Epithelial cell of esophagus (primary cell): ENCODE measurements around the gene ANAPC5.
"Not testable (repeated sequence)": the region's sequence is repeated elsewhere in the genome, so short reads cannot be mapped to it uniquely, and the experiment has no call there.

ENCODE experiments used
- DNase-seq: peaks from one replicate; pipeline ENCODE4 v3.0.0; 2010; ENCODE audit warnings: low read depth
- H3K4me3 ChIP-seq: 2 replicates; pipeline ENCODE4 v1.5.1; 2011; ENCODE audit warnings: mild to moderate bottlenecking, low read length, control low read depth
- CTCF ChIP-seq: IDR thresholded peaks from 2 replicates; pipeline ENCODE4 v1.5.1; 2011; ENCODE audit warnings: low read depth, mild to moderate bottlenecking, low read length, control low read depth, inconsistent platforms; ENCODE audit not compliant: insufficient read depth; ENCODE audit errors: missing control alignments

Gene ANAPC5

GRCh38 chr12:121376754-121377697, 24.8 kb upstream of the ANAPC5 start:
- H3K4me3 ChIP-seq, result no peak overlapping the region
- no peak for TF ChIP-seq CTCF
- DNase-seq, result no peak

GRCh38 chr12:121374945-121375584, 22.9 kb upstream of the ANAPC5 start:
- DNase-seq, H3K4me3 ChIP-seq: not testable (repeated sequence)

- not testable (repeated sequence) for H3K4me3 ChIP-seq, DNase-seq
Measured at GRCh38 chr12:121374336-121374735, 22.1 kb upstream of the ANAPC5 start.

- no peak for DNase-seq
- no peak overlapping the region for H3K4me3 ChIP-seq
- TF ChIP-seq CTCF, result no peak
Measured at GRCh38 chr12:121373755-121374154, 21.5 kb upstream of the ANAPC5 start.

- DNase-seq, result no peak
- TF ChIP-seq CTCF, result no peak
Measured at GRCh38 chr12:121371404-121371803, 19.2 kb upstream of the ANAPC5 start.

GRCh38 chr12:121366063-121366459, 13.8 kb upstream of the ANAPC5 start:
- no peak for DNase-seq
- TF ChIP-seq CTCF, result no peak
- no peak overlapping the region for H3K4me3 ChIP-seq

More at GRCh38 chr12:121371404-121371803, 19.2 kb upstream of the ANAPC5 start:
- H3K4me3 ChIP-seq, result no peak overlapping the region

GRCh38 chr12:121365416-121366062, 13.3 kb upstream of the ANAPC5 start:
- DNase-seq, result peak; percentile 8
- no peak overlapping the region for H3K4me3 ChIP-seq
- TF ChIP-seq CTCF, result no peak

- peak; percentile 17 for DNase-seq
- no peak overlapping the region for H3K4me3 ChIP-seq
- no peak for TF ChIP-seq CTCF
Measured at GRCh38 chr12:121364683-121365121, 12.5 kb upstream of the ANAPC5 start.
